Measurements from ENCODE around the gene IGFL2. TPM values are rescaled to one million over a fixed set of nuclear protein-coding genes. Genes with fewer than 3 reads are reported as not detected.
"Not testable (repeated sequence)": the region's sequence is repeated elsewhere in the genome, so short reads cannot be mapped to it uniquely, and the experiment has no call there.

Gene IGFL2
- total RNA-seq, 1 donor from 2014 or later = not detected

GRCh38 chr19:46141421-46141820 lies 6.6 kb upstream of the IGFL2 start:
- no peak for DNase-seq (ENCODE audit: low read depth in 2 of 2)

- DNase-seq (ENCODE audit: low read depth in 2 of 2) = no peak
Measured at GRCh38 chr19:46142294-46142693, 5.7 kb upstream of the IGFL2 start.

- peak in 1 of 2 donors; percentile 79 for DNase-seq (ENCODE audit: low read depth in 2 of 2)
Measured at GRCh38 chr19:46144756-46145155, 3.3 kb upstream of the IGFL2 start.

- DNase-seq (ENCODE audit: low read depth in 2 of 2) = no peak
Measured at GRCh38 chr19:46147166-46147740, 785 bp upstream of the IGFL2 start.

GRCh38 chr19:46150606-46151005 lies 2.6 kb downstream of the IGFL2 start:
- DNase-seq (ENCODE audit: low read depth in 2 of 2) = no peak

- DNase-seq (ENCODE audit: low read depth in 2 of 2) = no peak
Measured at GRCh38 chr19:46155237-46155636, 7.2 kb downstream of the IGFL2 start.

- DNase-seq (ENCODE audit: low read depth in 2 of 2) = no peak
Measured at GRCh38 chr19:46159418-46160232, 11.6 kb downstream of the IGFL2 start.

- DNase-seq (ENCODE audit: low read depth in 2 of 2) = no peak
Measured at GRCh38 chr19:46160233-46160775, 12.3 kb downstream of the IGFL2 start.

GRCh38 chr19:46161642-46162257 lies 13.7 kb downstream of the IGFL2 start:
- DNase-seq (ENCODE audit: low read depth in 2 of 2) = not testable (repeated sequence)

GRCh38 chr19:46162731-46163130 lies 14.7 kb downstream of the IGFL2 start:
- DNase-seq (ENCODE audit: low read depth in 2 of 2) = no peak

- DNase-seq (ENCODE audit: low read depth in 2 of 2) = no peak
Measured at GRCh38 chr19:46173886-46174480, 25.9 kb downstream of the IGFL2 start.

- DNase-seq (ENCODE audit: low read depth in 2 of 2) = no peak
Measured at GRCh38 chr19:46176116-46176860, 28.2 kb downstream of the IGFL2 start.

GRCh38 chr19:46179076-46179759 lies 31.2 kb downstream of the IGFL2 start:
- DNase-seq (ENCODE audit: low read depth in 2 of 2) = no peak

GRCh38 chr19:46180701-46181387 lies 32.8 kb downstream of the IGFL2 start:
- DNase-seq (ENCODE audit: low read depth in 2 of 2) = peak in 1 of 2 donors; percentile 39

GRCh38 chr19:46181388-46181779 lies 33.3 kb downstream of the IGFL2 start:
- DNase-seq (ENCODE audit: low read depth in 2 of 2) = peak in 1 of 2 donors; percentile 63

GRCh38 chr19:46182476-46182875 lies 34.4 kb downstream of the IGFL2 start:
- DNase-seq (ENCODE audit: low read depth in 2 of 2) = no peak

GRCh38 chr19:46184775-46185710 lies 37.0 kb downstream of the IGFL2 start:
- peak in 1 of 2 donors; percentile 7 for DNase-seq (ENCODE audit: low read depth in 2 of 2)

GRCh38 chr19:46186101-46186716 lies 38.2 kb downstream of the IGFL2 start:
- DNase-seq (ENCODE audit: low read depth in 2 of 2) = no peak
